Trophoblast cell (in vitro differentiated cells and primary cell): ENCODE results near the gene SEC63.

Experiments
- DNase-seq, 2 donors: peaks; one replicate each; pipeline ENCODE4 v3.0.0-alpha.2; 2016
- H2AFZ ChIP-seq: 2 replicates; pipeline ENCODE4 v1.6.1; 2013; ENCODE audit warnings: low read length, moderate library complexity, mild to moderate bottlenecking; ENCODE audit not compliant: insufficient read depth, poor library complexity
- H2AK5ac ChIP-seq: 2 replicates; pipeline ENCODE4 v1.6.1; 2013; ENCODE audit warnings: mild to moderate bottlenecking, low read length
- H2BK120ac ChIP-seq: 2 replicates; pipeline ENCODE4 v1.6.1; 2013; ENCODE audit warnings: low read length, mild to moderate bottlenecking, moderate library complexity; ENCODE audit not compliant: insufficient read depth, poor library complexity
- H2BK12ac ChIP-seq: 2 replicates; pipeline ENCODE4 v1.6.1; 2013; ENCODE audit warnings: mild to moderate bottlenecking, low read length, moderate library complexity
- H2BK5ac ChIP-seq: 2 replicates; pipeline ENCODE4 v1.6.1; 2013; ENCODE audit warnings: low read length, low read depth, moderate library complexity, mild to moderate bottlenecking; ENCODE audit not compliant: poor library complexity
- H3K14ac ChIP-seq: 2 replicates; pipeline ENCODE4 v1.6.1; 2013; ENCODE audit warnings: mild to moderate bottlenecking, low read length
- H3K18ac ChIP-seq: 2 replicates; pipeline ENCODE4 v1.6.1; 2013; ENCODE audit warnings: mild to moderate bottlenecking, low read length
- H3K23ac ChIP-seq: 2 replicates; pipeline ENCODE4 v1.6.1; 2013; ENCODE audit warnings: low read length
- H3K27ac ChIP-seq: 2 replicates; pipeline ENCODE4 v1.5.1; 2013; ENCODE audit warnings: low read depth, mild to moderate bottlenecking, inconsistent platforms, low read length, moderate library complexity
- H3K27me3 ChIP-seq: 2 replicates; pipeline ENCODE4 v1.6.1; 2013; ENCODE audit warnings: inconsistent platforms, mild to moderate bottlenecking, low read length, moderate library complexity; ENCODE audit not compliant: insufficient read depth
- H3K36me3 ChIP-seq, 2 experiments: 1 replicate in 1 of 2; 2 replicates in 1 of 2; pipeline ENCODE4 v1.6.1; 2013; ENCODE audit warnings: low read length in 2 of 2, mild to moderate bottlenecking in 2 of 2, moderate library complexity in 1 of 2; ENCODE audit not compliant: insufficient read depth in 2 of 2, control insufficient read depth in 1 of 2
- H3K4ac ChIP-seq: 2 replicates; pipeline ENCODE4 v1.6.1; 2013; ENCODE audit warnings: low read depth, mild to moderate bottlenecking, low read length, moderate library complexity
- H3K4me1 ChIP-seq, 2 experiments: 1 replicate in 1 of 2; 2 replicates in 1 of 2; pipeline ENCODE4 v1.6.1; 2013; ENCODE audit warnings: low read length in 2 of 2, mild to moderate bottlenecking in 2 of 2, moderate library complexity in 1 of 2; ENCODE audit not compliant: insufficient read depth in 2 of 2, control insufficient read depth in 1 of 2
- H3K4me2 ChIP-seq: 2 replicates; pipeline ENCODE4 v1.6.1; 2013; ENCODE audit warnings: inconsistent platforms, mild to moderate bottlenecking, low read length, moderate library complexity
- H3K4me3 ChIP-seq: 2 replicates; pipeline ENCODE4 v1.5.1; 2013; ENCODE audit warnings: mild to moderate bottlenecking, low read depth, low read length, inconsistent platforms
- H3K79me1 ChIP-seq: one replicate; pipeline ENCODE4 v1.6.1; 2013; ENCODE audit warnings: low read length
- H3K79me2 ChIP-seq: 2 replicates; pipeline ENCODE4 v1.6.1; 2013; ENCODE audit warnings: low read length, mild to moderate bottlenecking; ENCODE audit not compliant: control insufficient read depth, insufficient read depth, poor library complexity
- H3K9ac ChIP-seq: 2 replicates; pipeline ENCODE4 v1.6.1; 2013; ENCODE audit warnings: mild to moderate bottlenecking, low read length
- H3K9me3 ChIP-seq: 2 replicates; pipeline ENCODE4 v1.6.1; 2013; ENCODE audit warnings: low read depth, mild to moderate bottlenecking, control low read depth, inconsistent platforms, low read length; ENCODE audit not compliant: insufficient read depth
- H4K12ac ChIP-seq: 2 replicates; pipeline ENCODE4 v1.6.1; 2013; ENCODE audit warnings: low read depth, mild to moderate bottlenecking, low read length, moderate library complexity
- H4K8ac ChIP-seq: 2 replicates; pipeline ENCODE4 v1.6.1; 2013; ENCODE audit warnings: low read depth, mild to moderate bottlenecking, low read length, moderate library complexity
- H4K91ac ChIP-seq: one replicate; pipeline ENCODE4 v1.6.1; 2013; ENCODE audit warnings: low read depth, mild to moderate bottlenecking, low read length, moderate library complexity
- WGBS: extraction: QIAGEN DNeasy Blood & Tissue Kit; methylation state at CpG from one replicate; pipeline ENCODE4 v1.1.7; 2013; ENCODE audit warnings: missing lambda C conversion rate; ENCODE audit not compliant: insufficient read length, insufficient coverage; ENCODE audit errors: extremely low coverage; 5-methylcytosine and 5-hydroxymethylcytosine counted together

Gene SEC63

GRCh38 chr6:107869871-107870270 lies 88.1 kb downstream of the SEC63 start:
- Histone ChIP-seq H4K12ac (no peak overlapping the region), H2BK5ac (no peak overlapping the region), H3K14ac (no peak overlapping the region), H3K9me3 (no peaks in the 10 kb centered on the region), H2BK120ac (no peak overlapping the region), H3K4me3 (no peak overlapping the region), H3K4ac (no peak overlapping the region), H3K4me2 (no peak overlapping the region), H2AFZ (no peak overlapping the region), H3K79me1 (no peaks in the 10 kb centered on the region), H3K79me2 (no peaks in the 10 kb centered on the region), H2AK5ac (no peak overlapping the region), H3K18ac (no peak overlapping the region), H3K27ac (no peak overlapping the region), H3K23ac (no peak overlapping the region), H4K8ac (no peak overlapping the region), H3K36me3 (peaks cover 4 to 5% of the 10 kb centered on the region in 2 experiments), H2BK12ac (no peak overlapping the region), H3K27me3 (no peaks in the 10 kb centered on the region), H3K4me1 (no peaks in the 10 kb centered on the region), H4K91ac (no peak overlapping the region), H3K9ac (no peak overlapping the region)
- no peak for DNase-seq
- WGBS: no CpG with 5 or more reads among the region's 1 CpG

GRCh38 chr6:107868867-107869611 lies 89.0 kb downstream of the SEC63 start:
- no peaks in the 10 kb centered on the region for H3K79me2 ChIP-seq
- WGBS: no CpG with 5 or more reads among the region's 3 CpGs

GRCh38 chr6:107867302-107867615 lies 90.7 kb downstream of the SEC63 start:
- Histone ChIP-seq H3K9me3 (no peaks in the 10 kb centered on the region), H3K79me1 (no peaks in the 10 kb centered on the region), H4K8ac (no peak overlapping the region), H2AFZ (no peak overlapping the region), H3K23ac (no peak overlapping the region), H3K14ac (no peak overlapping the region), H3K79me2 (no peaks in the 10 kb centered on the region), H2BK120ac (no peak overlapping the region), H2BK5ac (no peak overlapping the region), H2BK12ac (no peak overlapping the region), H3K4ac (no peak overlapping the region), H3K36me3 (peaks cover 2 to 4% of the 10 kb centered on the region in 2 experiments), H2AK5ac (no peak overlapping the region), H3K27me3 (no peaks in the 10 kb centered on the region), H3K4me3 (no peak overlapping the region), H3K27ac (no peak overlapping the region), H4K12ac (no peak overlapping the region), H3K4me1 (no peaks in the 10 kb centered on the region), H3K4me2 (no peak overlapping the region), H3K9ac (no peak overlapping the region), H4K91ac (no peak overlapping the region), H3K18ac (no peak overlapping the region)
- DNase-seq: no peak
- no CpG with 5 or more reads among the region's 4 CpGs for WGBS

More at GRCh38 chr6:107868867-107869611, 89.0 kb downstream of the SEC63 start:
- H3K36me3 ChIP-seq: peaks cover 2 to 4% of the 10 kb centered on the region in 2 experiments
- no peaks in the 10 kb centered on the region for H3K9me3 ChIP-seq
- H4K12ac ChIP-seq: no peak overlapping the region
- H2BK120ac ChIP-seq: no peak overlapping the region
- H3K18ac ChIP-seq: no peak overlapping the region
- no peaks in the 10 kb centered on the region for H3K4me1 ChIP-seq
- H3K14ac ChIP-seq: no peak overlapping the region
- H4K8ac ChIP-seq: no peak overlapping the region
- no peak overlapping the region for H3K23ac ChIP-seq
- no peaks in the 10 kb centered on the region for H3K79me1 ChIP-seq
- H3K27ac ChIP-seq: no peak overlapping the region
- H2AFZ ChIP-seq: no peak overlapping the region
- H2BK5ac ChIP-seq: no peak overlapping the region
- H3K9ac ChIP-seq: no peak overlapping the region
- H3K4me2 ChIP-seq: no peak overlapping the region
- H3K4ac ChIP-seq: no peak overlapping the region
- no peak for DNase-seq
- H2BK12ac ChIP-seq: no peak overlapping the region
- H4K91ac ChIP-seq: no peak overlapping the region
- no peak overlapping the region for H2AK5ac ChIP-seq
- no peak overlapping the region for H3K4me3 ChIP-seq
- no peaks in the 10 kb centered on the region for H3K27me3 ChIP-seq

GRCh38 chr6:107866606-107867301 lies 91.3 kb downstream of the SEC63 start:
- Histone ChIP-seq H3K9me3 (no peaks in the 10 kb centered on the region), H3K27me3 (no peaks in the 10 kb centered on the region), H4K12ac (no peak overlapping the region), H3K23ac (no peak overlapping the region), H3K4me2 (no peak overlapping the region), H3K27ac (no peak overlapping the region), H2AK5ac (no peak overlapping the region), H3K79me1 (no peaks in the 10 kb centered on the region), H4K91ac (no peak overlapping the region), H3K36me3 (peaks cover 2 to 4% of the 10 kb centered on the region in 2 experiments), H4K8ac (no peak overlapping the region), H3K9ac (no peak overlapping the region), H3K18ac (no peak overlapping the region), H2BK5ac (no peak overlapping the region), H3K4ac (no peak overlapping the region), H2BK12ac (no peak overlapping the region), H3K4me3 (no peak overlapping the region), H3K79me2 (no peaks in the 10 kb centered on the region), H2AFZ (no peak overlapping the region), H3K14ac (no peak overlapping the region), H3K4me1 (no peaks in the 10 kb centered on the region), H2BK120ac (no peak overlapping the region)
- no CpG with 5 or more reads among the region's 11 CpGs for WGBS
- DNase-seq: peak; percentile 27 to 76
